HG03108 (cell line): ENCODE results near the gene LSM2.

Experiments
- ATAC-seq: cut with Tn5 transposase; IDR thresholded peaks from one replicate; pipeline ENCODE4 v1.9.1; 2021; ENCODE audit warnings: moderate library complexity; ENCODE audit not compliant: unreplicated experiment

The LSM2 gene

DNA sequence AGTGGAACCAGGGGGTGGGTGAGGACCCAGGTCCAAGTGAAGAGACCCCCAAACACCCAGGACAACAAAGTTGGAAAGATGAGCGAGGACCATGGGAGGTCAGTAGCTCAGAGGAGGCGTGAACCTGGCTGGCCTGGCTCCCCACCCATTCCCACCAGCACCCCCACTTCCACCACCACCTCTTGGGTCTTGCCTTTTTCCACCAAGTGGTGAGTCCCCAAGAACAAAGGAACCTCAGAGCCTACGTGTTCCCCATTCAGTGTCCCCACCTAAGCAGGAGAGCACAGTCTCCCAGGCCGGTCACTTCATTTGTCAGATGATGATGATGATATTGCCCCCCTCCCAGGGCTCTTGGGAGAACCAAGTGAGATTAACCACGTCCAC lies 29.1 kb downstream of the LSM2 start:
- no peak for ATAC-seq

DNA sequence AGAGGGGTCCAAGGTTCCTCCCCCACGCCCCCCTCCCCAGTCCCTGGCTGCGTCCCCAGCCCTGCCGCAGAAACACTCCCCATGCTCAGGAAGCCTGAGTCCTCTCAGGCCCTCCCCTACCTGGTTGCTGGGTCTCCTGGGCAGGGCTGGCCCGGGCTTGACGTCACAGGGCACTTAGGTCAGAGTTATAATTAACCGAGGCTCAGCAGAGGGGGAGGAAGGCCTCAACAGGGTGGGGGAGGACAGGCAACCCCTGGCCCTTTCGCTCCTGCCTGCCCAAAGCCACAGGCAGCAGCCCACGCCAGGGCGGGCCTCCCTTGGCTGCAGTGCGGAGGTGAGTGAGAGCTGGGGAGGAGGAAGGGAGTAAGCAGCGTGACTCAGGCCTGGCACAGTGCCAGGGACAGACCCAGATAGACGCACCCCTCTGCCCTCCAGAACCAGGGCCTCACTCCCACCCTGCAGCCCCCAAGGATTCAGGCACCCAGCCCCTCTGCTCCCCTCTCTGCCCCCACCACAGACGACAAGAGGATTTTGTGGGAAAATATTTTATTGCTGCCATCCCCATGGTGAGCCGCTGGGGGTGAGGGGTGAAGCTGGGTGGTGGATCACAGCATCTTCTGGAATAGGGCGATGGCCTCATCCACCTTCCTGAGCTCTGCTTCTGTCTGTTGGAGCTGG lies 29.6 kb downstream of the LSM2 start, which contains the start of gene VWA7:
TSS of gene VWA7 (minus strand) at position 340 of the 678 bp plus-strand sequence. CDS start 549 bp downstream, outside the sequence.
- ATAC-seq: peak; percentile 68

DNA sequence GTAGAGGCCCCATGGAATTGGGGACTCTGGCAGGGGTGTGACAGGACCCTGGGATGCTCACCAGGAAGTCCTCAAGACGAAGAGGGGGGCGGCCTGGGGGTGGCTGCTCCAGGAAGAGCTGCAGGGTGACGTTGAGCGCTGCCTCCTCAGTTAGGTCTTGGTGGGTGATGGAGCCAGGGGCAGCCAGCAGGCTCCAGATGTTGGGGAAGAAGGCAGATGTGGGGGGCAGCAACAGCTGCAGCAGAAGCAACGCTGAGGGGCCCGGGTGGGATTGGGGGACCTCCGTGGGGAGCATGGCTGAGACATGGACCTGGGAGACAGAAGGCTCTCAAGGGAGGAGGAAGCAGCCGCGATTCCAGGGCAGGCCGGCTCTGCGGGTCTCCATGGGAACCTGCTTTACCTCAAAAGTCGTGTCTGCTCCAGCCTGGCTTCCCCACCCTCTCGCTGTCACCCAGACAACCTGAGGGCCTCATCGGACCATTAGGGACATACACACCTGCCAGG lies 30.2 kb downstream of the LSM2 start:
- no peak for ATAC-seq

DNA sequence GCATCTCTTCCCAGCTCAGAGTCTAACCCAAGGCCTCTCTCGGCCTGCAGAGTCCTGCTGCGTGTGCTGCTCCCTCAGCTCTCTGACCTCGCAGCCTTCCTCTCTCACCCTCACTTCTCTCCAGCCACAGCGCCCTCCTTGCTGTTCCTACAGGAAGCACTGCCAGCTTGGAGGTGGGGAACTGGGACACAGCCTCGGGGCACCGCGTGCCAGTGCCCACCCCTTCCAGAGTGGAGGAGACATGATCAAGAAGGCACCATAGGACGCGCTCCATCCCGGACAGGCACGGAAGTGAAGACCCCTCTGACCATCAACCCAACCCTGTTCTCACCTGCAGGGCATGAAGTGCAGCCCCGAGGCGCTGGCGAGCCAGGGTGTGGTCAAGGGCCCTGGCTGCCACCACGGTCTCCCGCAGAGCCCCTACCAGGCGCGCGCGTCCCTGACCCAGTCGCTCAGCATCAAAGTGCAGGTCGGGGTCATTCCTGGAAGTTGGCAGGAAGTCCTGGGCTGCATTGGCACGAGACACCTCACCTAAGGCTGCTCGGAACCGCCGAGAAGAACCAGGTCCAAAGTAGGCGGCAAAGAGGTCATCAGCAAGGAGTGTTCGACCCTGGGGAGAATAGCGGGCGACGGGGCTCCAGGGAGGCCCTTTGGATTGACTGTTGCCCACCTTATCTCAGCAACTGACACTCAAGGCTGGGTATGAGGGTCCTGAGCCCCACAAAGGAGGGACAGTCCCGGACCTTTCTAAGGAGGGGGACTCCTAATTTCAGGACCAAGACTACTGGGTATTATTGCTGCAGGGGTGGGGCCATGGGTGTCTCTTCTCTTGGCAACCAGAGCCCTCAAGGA lies 30.9 kb downstream of the LSM2 start:
- no peak for ATAC-seq

DNA sequence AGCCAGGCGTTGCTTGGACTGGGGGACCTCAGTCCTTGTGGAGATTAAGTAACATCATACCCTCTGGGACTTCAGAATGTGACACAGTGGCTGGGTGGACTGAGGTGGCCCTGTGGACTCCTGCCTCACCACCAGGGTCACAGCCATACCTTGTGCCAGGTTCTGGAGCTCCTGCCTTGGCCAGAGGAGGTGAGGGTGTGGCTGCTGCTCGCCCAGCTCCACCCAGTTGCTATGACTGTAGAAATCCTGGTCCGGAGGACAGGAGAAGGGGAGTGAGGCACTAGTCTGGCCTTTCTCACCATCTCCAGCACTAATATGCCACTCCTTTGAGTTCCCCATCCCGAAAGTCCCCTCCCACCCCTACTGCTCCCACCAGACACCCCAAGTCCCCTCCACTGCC lies 31.6 kb downstream of the LSM2 start:
- no peak for ATAC-seq

DNA sequence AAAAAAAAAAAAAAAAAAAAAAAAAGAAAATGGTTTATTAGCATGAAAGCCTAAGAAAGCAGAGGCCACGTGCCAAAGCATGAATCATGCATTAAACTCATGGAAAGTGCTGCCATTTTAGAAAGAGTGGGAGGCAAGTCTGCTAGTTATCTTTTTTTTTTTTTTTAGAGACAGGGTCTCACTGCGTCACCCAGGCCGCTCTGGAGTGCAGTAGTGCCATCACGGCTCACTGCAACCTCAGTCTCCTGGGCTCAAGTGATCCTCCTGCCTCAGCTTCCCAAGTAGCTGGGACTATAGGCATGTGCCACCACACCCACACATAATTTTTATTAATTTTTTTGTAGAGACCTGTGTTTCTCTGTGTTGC lies 34.8 kb downstream of the LSM2 start:
- no peak for ATAC-seq

DNA sequence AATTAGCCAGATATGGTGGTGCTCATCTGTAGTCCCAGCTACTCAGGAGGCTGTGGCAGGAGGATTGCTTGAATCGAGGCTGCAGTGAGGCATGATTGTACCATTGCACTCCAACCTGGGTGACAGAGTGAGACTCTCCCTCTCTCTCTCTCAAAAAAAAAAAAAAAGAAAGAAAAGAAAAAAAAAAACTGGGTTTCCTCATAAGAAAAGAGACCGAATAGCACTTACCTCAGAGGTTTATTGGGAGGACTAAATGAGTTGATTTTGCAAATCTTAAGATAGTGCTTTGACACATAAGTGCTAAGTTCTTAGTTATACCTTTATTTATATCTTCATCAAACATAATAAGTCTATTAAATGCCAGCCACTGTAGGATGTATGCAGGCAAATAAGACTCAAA lies 35.9 kb downstream of the LSM2 start:
- ATAC-seq: no peak

DNA sequence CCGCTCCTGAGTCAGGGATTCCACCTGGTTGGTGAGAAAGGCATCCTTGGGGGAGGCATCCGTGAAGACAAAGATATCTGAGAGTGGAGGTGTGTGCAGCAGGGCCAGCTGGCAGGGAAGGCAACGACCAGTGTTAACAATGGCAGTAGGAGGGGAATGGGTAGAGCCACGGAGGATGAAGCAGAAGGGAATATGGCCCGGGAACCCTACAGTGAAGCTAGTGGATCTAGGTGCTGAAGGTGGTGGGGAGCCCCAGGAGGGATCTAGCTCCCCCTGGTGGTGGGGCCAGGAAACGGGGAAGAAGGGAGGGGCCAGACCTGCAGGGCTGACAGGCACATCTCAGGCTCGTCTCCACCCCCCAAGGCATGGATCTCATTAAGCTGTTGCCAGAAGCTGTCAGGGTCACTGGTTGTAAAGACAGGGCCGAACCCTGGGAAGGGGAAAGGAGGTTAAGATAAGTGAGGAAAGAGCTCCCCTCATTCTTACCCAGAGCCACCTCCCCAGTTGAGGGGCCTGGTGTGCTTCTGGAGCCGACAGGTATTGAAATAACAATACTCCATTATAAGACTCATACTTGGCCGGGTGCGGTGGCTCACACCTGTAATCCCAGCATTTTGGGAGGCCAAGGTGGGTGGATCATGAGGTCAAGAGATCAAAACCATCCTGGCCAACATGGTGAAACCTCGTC lies 36.9 kb downstream of the LSM2 start:
- ATAC-seq: no peak

DNA sequence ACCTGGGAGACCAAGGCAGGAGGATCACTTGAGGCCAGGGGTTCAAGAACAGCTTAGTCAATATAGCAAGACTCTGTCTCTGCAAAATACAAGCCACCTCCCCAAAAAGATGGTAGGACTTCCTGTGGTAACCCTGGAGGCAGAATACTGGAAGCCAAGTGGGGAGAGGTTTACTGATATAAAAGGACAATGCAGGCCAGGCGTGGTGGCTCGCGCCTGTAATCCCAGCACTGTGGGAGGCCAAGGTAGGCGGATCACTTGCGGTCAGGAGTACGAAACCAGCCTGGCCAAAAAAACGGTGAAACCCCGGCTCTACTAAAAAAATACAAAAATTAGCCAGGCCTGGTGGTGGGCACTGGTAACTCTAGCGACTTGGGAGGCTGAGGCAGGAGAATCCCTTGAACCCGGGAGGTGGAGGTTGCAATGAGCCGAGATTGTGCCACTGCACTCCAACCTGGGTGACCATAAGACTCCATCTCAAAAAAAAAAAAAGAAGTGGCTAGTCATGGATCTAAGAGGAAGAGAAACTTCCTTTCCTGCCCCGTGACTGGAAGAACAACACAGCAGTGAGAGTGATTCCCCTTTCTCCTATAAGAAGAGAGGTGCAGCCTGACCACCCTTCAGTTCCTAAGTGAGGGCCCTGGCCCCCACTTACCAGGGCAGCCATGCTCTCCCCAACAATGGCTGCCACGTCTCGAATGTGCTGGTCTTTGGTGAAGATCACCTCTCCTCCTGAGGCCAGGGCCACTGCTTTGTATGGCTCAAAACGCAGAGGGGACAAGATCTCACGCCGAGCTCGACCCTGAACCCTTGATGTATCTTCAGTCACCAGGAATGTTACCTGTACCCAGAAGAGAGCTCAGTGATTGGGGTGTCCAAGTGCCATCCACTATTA lies 38.2 kb downstream of the LSM2 start:
- no peak for ATAC-seq

DNA sequence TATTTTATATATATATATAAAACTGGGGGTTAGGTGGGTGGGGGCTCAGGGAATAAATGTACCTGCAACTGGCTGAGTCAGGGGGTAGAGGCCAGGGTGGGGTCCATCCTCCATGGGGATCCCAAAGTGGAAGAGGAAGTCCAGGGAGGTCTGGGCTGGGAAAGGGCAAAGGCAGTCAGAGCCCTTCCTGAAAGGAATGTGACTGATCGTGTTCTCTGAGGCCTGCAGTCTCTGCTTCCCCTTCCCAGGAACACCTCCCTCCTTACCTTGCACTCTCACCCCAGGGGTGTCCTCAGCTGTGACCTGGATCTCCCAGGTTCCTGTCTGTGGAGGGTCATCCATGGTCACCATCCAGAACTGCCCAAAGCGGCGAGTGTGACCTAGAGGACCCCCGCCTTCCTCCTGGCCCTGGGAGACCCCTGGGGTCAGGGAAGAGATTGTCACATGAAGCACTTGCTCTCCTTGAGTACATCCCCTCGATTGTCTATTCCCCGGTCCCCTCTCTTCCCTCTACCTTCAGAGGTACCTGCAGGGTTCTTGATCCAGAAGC lies 39.6 kb downstream of the LSM2 start:
- no peak for ATAC-seq

DNA sequence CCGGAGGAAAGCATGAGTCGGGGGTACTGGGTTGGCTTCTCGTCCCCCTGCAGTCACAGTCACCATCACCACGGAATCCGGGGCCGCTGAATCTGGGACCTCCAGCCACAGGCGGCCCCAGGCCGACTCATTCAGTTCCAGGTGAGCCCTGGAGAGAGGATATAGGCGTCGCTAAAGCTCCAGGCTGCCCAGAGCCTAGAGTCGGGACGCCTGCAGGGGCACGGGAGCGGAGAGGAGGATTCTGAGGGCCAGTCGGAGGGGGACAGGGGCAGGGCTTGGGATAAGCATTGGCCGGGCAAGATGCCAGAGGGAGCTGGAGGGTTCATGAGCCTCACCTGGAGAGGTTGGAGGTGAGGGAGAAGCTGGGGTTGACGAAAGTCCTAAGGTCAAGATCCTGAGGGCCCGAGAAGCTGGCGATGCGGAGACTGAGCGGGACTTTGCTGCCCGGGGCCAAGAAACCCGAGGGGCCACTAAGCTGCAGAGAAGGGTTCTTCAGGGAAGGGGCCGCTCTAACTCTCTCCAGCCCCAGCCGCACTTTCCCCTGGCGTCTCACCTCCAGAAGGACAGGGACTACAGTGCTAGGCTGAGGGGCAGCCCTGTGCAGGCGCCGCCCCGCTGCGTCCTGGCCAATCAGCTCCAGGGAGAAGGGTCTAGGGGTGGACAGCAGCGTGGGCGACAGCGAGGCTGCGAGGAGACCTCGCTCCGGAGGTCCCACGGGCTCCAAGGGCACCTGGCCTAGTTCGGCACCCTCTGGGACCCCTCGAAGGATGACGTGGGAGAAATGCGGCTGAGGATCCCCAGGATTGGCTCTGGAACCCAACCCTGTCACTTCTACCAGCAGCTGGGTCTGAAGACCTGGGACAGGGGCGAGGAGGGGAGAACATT lies 40.6 kb downstream of the LSM2 start:
- ATAC-seq: no peak

DNA sequence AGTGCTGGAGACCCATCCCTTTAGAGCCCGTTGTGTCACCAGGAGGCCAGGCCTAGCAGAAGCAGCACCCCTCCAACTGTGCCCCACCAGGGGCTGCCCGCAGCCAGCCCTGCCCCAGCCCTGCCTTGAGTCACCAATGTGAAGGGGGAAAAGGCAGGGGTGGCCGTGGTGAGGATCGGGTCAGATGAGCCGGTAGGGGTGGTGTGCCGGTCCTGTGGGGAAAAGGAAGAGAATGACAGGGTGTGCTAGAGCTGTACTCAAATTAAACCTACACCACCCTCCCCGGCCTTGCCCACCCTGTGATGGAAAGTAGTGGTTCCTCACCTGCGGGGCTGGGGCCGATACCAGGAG lies 41.2 kb downstream of the LSM2 start:
- no peak for ATAC-seq

DNA sequence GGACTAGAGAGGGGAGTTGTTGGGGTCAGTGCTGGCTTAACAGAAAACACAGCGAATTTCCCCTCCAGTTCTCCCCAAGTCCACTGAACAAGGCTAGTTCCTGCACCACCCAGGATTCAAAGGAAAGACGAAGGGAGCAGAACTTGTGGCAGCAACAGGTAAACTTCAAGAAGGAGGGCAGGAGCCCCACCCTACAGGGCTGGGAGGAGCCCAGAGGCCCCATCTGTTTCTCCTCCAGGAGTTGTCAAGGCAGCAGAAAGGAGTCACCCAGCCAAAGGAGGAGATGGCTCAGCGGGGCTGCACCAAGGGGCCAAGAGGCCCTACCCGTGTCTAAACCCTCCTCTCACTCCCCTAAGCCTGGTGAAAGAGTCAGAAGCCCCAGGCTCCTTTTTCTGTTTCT lies 42.6 kb downstream of the LSM2 start:
- no peak for ATAC-seq

DNA sequence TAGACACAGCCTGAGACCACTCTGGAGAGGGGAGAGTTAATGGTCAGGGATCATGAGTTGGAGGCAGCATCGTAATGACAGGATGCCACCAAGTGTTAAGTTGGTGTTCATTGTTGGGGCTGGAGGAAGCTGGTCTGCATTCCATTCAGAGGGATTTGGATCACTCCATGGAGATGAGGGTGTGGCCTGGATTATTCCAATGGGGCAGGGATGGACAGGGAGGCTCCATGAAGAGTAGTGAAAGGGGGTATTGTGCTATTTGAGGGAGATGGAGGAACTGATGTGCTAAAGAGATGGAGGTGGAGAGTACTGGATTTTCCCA lies 43.2 kb downstream of the LSM2 start:
- ATAC-seq: no peak

DNA sequence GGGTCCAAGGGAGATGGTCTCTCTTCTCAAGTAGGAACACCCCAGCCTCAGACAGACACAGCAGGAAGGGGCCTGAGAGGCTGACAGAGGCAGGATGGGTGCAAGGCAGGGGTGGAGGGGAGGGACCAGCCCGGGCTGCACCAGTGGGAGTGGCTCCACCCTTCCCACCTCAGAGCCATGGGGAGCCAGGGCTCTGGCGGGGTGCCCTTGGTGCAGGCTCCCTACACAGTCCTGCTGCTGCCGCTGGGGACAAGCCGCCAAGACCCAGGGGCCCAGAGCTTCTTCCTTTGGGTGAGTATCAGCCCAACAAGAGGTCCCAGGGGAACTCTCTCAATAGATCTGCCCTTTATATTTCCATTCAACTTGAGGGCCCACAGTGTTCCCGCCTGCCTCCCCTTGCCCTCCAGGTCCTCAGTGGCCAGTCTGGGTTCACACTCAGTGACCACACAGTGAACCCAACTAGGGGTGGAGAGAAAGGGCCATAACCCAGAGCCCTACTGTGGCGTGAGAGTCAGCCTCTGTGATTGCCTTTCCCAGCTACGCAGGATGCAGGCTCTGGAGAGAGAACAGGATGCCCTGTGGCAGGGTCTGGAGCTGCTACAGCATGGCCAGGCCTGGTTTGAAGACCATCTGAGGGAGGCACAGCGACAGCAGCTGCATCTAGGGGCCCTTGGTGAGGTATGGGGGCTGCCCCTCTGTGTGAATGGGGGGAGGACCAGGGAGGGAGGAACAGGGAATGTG lies 43.7 kb downstream of the LSM2 start:
- no peak for ATAC-seq

DNA sequence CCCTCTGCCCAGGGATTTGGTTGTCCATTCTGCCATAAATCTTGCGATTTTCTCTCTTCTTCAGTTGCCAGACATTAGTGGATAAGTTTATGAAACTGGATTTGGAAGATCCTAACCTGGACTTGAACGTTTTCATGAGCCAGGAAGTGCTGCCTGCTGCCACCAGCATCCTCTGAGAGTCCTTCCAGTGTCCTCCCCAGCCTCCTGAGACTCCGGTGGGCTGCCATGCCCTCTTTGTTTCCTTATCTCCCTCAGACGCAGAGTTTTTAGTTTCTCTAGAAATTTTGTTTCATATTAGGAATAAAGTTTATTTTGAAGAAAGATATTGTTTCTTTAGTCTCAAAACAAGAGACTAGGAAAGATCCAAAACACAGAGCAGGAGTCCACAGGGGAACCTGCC lies 44.4 kb downstream of the LSM2 start, which contains the start of gene SAPCD1:
TSS of gene SAPCD1 (plus strand) at position 301 of the 400 bp plus-strand sequence. CDS start 399 bp downstream, outside the sequence.
- no peak for ATAC-seq

DNA sequence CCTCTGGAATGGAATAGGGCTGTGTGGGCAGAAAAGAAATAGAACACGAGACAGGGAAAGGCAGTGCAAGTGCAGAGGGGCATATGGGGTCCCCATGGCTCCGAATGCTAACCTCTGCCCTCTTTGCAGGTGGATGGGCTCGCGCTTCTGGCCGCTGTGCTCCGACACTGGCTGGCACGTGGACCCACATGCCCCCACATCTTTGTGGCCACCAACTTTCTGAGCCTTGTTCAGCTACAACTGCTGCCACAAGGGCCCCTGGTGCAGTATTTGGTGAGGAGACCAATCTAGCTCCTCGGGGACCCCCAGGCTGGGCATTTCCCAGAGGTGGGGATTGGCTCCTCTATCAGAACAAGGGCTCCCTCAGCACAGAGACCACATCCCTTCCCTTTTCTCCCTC lies 45.4 kb downstream of the LSM2 start:
- ATAC-seq: no peak

DNA sequence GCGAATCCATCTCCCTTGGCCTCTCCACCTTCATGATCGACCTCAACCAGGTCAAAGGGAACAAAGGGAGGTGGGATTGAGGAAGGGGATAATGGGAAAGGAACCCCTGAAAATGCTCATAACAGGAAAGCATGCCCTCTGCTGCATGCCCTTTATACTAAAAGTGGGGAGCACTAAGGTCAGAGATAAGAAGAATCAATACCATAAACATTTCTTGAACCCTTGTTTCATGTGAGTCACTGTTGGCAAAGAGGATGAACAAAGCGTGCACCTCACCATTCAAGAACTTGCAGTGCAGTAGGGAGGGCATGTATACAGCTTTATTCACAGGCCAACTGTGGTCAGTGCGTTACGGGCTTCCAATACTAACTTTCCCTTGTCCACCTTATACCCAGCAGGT lies 46.0 kb downstream of the LSM2 start:
- ATAC-seq: no peak

DNA sequence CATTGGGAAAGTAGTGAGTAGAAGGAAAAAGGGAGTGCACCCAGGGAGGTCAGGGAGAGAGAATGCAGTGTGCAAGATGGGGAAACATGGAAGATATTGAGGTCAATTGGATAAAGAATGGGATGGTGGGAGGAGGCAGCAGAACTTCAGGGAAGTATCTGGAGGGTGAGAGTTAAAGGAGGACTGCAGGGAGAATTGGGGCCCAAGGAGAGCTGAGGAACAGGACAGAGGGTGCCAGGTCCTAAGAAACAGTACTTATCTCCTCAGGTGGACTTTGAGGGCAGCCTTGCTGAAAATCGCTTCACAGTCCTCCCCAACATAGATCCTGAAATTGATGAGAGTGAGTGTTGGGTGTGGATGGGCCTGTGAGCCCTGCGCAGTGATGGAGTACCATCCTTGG lies 48.5 kb downstream of the LSM2 start:
- no peak for ATAC-seq
